HL-60 (cell line): ENCODE data around the gene ZNF385D.

Experiments used
- DNase-seq, 2 experiments: peaks; one replicate each; pipeline ENCODE4 v3.0.0-alpha.2; 2010 to 2020; ENCODE audit warnings: low read depth in 1 of 2, low spot score in 1 of 2
- H3K27ac ChIP-seq: fragments of 250-450 bp; sonication (Bioruptor Pico); replicated peaks from 2 replicates; pipeline ENCODE4 v1.5.1; 2020; ENCODE audit warnings: mild to moderate bottlenecking, moderate library complexity
- H3K27me3 ChIP-seq: fragments of 250-450 bp; sonication (Bioruptor Pico); 2 replicates; pipeline ENCODE4 v1.5.1; 2021; ENCODE audit warnings: mild to moderate bottlenecking, moderate library complexity; ENCODE audit not compliant: insufficient read depth, poor library complexity, severe bottlenecking
- H3K4me3 ChIP-seq: replicated peaks from 2 replicates; pipeline ENCODE4 v1.5.1; 2011; ENCODE audit warnings: mild to moderate bottlenecking, control low read depth, low read length; ENCODE audit not compliant: insufficient read depth
- CTCF ChIP-seq: IDR thresholded peaks from one replicate; pipeline ENCODE4 v1.5.1; 2011; ENCODE audit warnings: low read length, control low read depth, inconsistent platforms; ENCODE audit not compliant: insufficient read depth
- GABPA ChIP-seq: IDR thresholded peaks from 2 replicates; pipeline ENCODE4 v1.6.1; 2012; ENCODE audit warnings: low read depth
- POLR2AphosphoS5 ChIP-seq: IDR thresholded peaks from 2 replicates; pipeline ENCODE4 v1.6.1; 2012; ENCODE audit warnings: low read depth
- REST ChIP-seq: IDR thresholded peaks from 2 replicates; pipeline ENCODE4 v1.6.1; 2012; ENCODE audit warnings: low read depth; ENCODE audit not compliant: insufficient replicate concordance
- SPI1 ChIP-seq: IDR thresholded peaks from 2 replicates; pipeline ENCODE4 v1.6.1; 2012; ENCODE audit warnings: low read depth, mild to moderate bottlenecking, borderline replicate concordance

ZNF385D gene

GRCh38 chr3:21624524-21624923 lies 126.5 kb downstream of the ZNF385D start:
- no peak overlapping the region for H3K27ac ChIP-seq
- H3K27me3 ChIP-seq: no peaks in the 10 kb centered on the region
- TF ChIP-seq SPI1: no peak
- TF ChIP-seq CTCF: no peak
- no peak for TF ChIP-seq REST
- no peak for TF ChIP-seq POLR2AphosphoS5
- no peak for TF ChIP-seq GABPA
- no peak overlapping the region for H3K4me3 ChIP-seq
- DNase-seq: no peak

GRCh38 chr3:21621181-21621651 lies 129.8 kb downstream of the ZNF385D start:
- DNase-seq: no peak
- no peak for TF ChIP-seq POLR2AphosphoS5

GRCh38 chr3:21620511-21621155 lies 130.4 kb downstream of the ZNF385D start:
- TF ChIP-seq SPI1: no peak
- TF ChIP-seq CTCF: no peak
- TF ChIP-seq REST: no peak
- H3K27ac ChIP-seq: no peak overlapping the region
- no peak for DNase-seq
- no peaks in the 10 kb centered on the region for H3K27me3 ChIP-seq
- H3K4me3 ChIP-seq: no peak overlapping the region

More at GRCh38 chr3:21621181-21621651, 129.8 kb downstream of the ZNF385D start:
- no peak overlapping the region for H3K27ac ChIP-seq
- no peaks in the 10 kb centered on the region for H3K27me3 ChIP-seq
- H3K4me3 ChIP-seq: no peak overlapping the region

GRCh38 chr3:21618695-21619094 lies 132.3 kb downstream of the ZNF385D start:
- Histone ChIP-seq H3K27me3 (no peaks in the 10 kb centered on the region), H3K27ac (no peak overlapping the region), H3K4me3 (no peak overlapping the region)
- TF ChIP-seq POLR2AphosphoS5 (no peak), REST (no peak), CTCF (no peak), GABPA (no peak), SPI1 (no peak)
- no peak for DNase-seq
